Ishikawa (cell line): ENCODE measurements around the gene MAP2K1.

ENCODE experiments used
- CEBPB ChIP-seq: IDR thresholded peaks from 2 replicates; pipeline ENCODE4 v1.6.1; 2012
- CREB1 ChIP-seq: IDR thresholded peaks from 2 replicates; pipeline ENCODE4 v1.6.1; 2012; ENCODE audit warnings: low read depth
- EGR1 ChIP-seq: IDR thresholded peaks from 2 replicates; pipeline ENCODE4 v1.6.1; 2012
- EP300 ChIP-seq: IDR thresholded peaks from 2 replicates; pipeline ENCODE4 v1.6.1; 2012; ENCODE audit warnings: borderline replicate concordance
- FOXM1 ChIP-seq: IDR thresholded peaks from 2 replicates; pipeline ENCODE4 v1.6.1; 2012; ENCODE audit warnings: low read depth, borderline replicate concordance
- MAX ChIP-seq: IDR thresholded peaks from 2 replicates; pipeline ENCODE4 v1.6.1; 2012
- NFIC ChIP-seq: IDR thresholded peaks from 2 replicates; pipeline ENCODE4 v1.6.1; 2012
- RAD21 ChIP-seq: IDR thresholded peaks from 2 replicates; pipeline ENCODE4 v1.6.1; 2012; ENCODE audit warnings: low read depth
- REST ChIP-seq: IDR thresholded peaks from 2 replicates; pipeline ENCODE4 v1.6.1; 2012; ENCODE audit warnings: low read depth, mild to moderate bottlenecking
- TAF1 ChIP-seq: IDR thresholded peaks from 2 replicates; pipeline ENCODE4 v1.6.1; 2012; ENCODE audit warnings: low read depth, mild to moderate bottlenecking
- TCF12 ChIP-seq: IDR thresholded peaks from 2 replicates; pipeline ENCODE4 v1.6.1; 2012; ENCODE audit warnings: low read depth
- TEAD4 ChIP-seq: IDR thresholded peaks from 2 replicates; pipeline ENCODE4 v1.6.1; 2012
- USF1 ChIP-seq: IDR thresholded peaks from 2 replicates; pipeline ENCODE4 v1.6.1; 2012
- YY1 ChIP-seq: IDR thresholded peaks from 2 replicates; pipeline ENCODE4 v1.6.1; 2012; ENCODE audit warnings: low read depth
- ZBTB7A ChIP-seq: IDR thresholded peaks from 2 replicates; pipeline ENCODE4 v1.6.1; 2012; ENCODE audit warnings: low read depth

Gene MAP2K1

GRCh38 chr15:66404122-66404521, 17.4 kb downstream of the MAP2K1 start:
- no peak for TF ChIP-seq MAX
- TF ChIP-seq ZBTB7A, result no peak
- TF ChIP-seq TAF1, result no peak
- TF ChIP-seq FOXM1, result no peak
- TF ChIP-seq EP300, result no peak
- no peak for TF ChIP-seq NFIC
- no peak for TF ChIP-seq CEBPB
- no peak for TF ChIP-seq CREB1
- TF ChIP-seq RAD21, result no peak
- no peak for TF ChIP-seq USF1
- TF ChIP-seq TEAD4, result no peak
- TF ChIP-seq EGR1, result no peak
- TF ChIP-seq YY1, result no peak
- no peak for TF ChIP-seq TCF12
- no peak for TF ChIP-seq REST

- no peak for TF ChIP-seq RAD21
- TF ChIP-seq EGR1, result no peak
- TF ChIP-seq YY1, result no peak
- no peak for TF ChIP-seq NFIC
- no peak for TF ChIP-seq CREB1
- TF ChIP-seq TEAD4, result no peak
- no peak for TF ChIP-seq TCF12
- no peak for TF ChIP-seq USF1
Measured at GRCh38 chr15:66404532-66404931, 17.8 kb downstream of the MAP2K1 start.

- TF ChIP-seq EGR1, result no peak
- TF ChIP-seq CEBPB, result no peak
- no peak for TF ChIP-seq FOXM1
Measured at GRCh38 chr15:66405007-66405406, 18.3 kb downstream of the MAP2K1 start.

GRCh38 chr15:66405615-66406014, 18.9 kb downstream of the MAP2K1 start:
- TF ChIP-seq EGR1, result no peak
- TF ChIP-seq FOXM1, result no peak
- TF ChIP-seq RAD21, result no peak
- TF ChIP-seq YY1, result no peak
- no peak for TF ChIP-seq CEBPB
- no peak for TF ChIP-seq ZBTB7A
- no peak for TF ChIP-seq CREB1

GRCh38 chr15:66408254-66408653, 21.5 kb downstream of the MAP2K1 start:
- no peak for TF ChIP-seq NFIC

GRCh38 chr15:66408675-66409282, 22.1 kb downstream of the MAP2K1 start:
- TF ChIP-seq USF1 (no peak), EGR1 (no peak)

- no peak for TF ChIP-seq CREB1
- no peak for TF ChIP-seq YY1
- no peak for TF ChIP-seq EGR1
- TF ChIP-seq ZBTB7A, result no peak
- TF ChIP-seq FOXM1, result no peak
- no peak for TF ChIP-seq RAD21
- TF ChIP-seq CEBPB, result no peak
- no peak for TF ChIP-seq REST
- TF ChIP-seq TEAD4, result no peak
- TF ChIP-seq EP300, result no peak
Measured at GRCh38 chr15:66409565-66410108, 22.9 kb downstream of the MAP2K1 start.
